IPS DF 4.7 (cell line): ENCODE results near the gene UNCX.

Source experiments
- DNase-seq: peaks from one replicate; pipeline ENCODE4 v3.0.0-alpha.2; 2013; ENCODE audit warnings: low spot score; ENCODE audit errors: extremely low read depth

Gene UNCX

DNA sequence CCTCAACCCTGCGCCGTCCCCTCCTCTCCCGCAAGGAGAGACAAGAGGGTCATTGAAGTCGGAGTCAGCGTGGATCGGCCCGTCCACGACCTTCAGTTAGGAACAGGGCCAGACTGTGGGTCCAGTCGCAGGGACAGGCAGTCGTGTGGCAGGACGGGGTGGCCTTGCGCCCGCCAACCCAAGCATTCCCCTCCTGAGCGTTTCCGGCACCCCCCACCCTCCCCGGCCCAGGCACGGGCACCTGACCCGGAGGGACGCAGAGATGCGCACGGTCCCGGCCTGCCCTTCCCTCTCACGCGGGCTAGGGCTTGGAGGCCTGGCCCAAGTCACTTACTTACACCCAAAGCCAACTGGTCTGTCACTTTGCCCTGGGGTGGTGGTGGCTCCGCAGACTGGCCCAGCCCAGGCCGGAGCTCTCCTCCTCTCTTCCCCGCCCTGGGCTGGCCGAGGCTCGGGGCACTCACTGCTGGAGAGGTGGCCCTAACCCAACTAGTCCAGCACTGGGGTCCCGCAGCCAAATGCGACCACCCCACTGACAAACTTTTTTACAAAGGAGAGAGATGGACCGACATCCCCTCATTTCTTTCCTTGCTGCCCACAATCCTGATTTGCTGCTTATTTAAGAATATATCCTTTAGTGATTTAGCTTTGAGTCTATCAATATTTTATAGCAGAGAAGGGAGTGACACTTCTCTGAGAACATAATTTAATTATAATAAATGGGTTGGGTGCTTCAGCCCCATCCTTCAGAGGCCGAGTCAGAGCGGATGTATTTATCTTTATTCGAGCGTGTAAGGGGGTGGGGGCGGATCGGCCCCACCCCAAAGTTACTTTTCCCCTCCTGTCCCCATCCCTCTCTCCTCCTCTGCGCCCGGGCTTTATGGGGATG, 1.2 kb upstream of the UNCX start:
- no peak for DNase-seq

DNA sequence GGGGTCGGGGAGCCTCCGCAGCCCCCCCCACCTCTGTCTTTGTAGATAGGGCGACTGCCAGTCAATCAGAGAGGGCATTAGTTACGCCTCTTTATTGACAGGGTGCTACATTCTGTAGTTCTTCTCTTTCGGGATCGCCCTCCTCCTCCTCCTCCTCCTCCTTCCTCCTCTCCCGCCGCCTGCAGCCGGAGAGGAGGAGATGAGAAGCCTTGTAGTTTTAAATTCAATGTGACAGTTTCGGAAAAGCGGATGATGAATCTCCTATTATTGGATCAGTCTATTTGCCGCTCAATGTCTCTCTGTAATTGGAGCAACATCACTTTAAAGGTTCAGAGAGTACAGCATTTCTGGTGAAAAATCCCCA, 587 bp upstream of the UNCX start:
- no peak for DNase-seq

DNA sequence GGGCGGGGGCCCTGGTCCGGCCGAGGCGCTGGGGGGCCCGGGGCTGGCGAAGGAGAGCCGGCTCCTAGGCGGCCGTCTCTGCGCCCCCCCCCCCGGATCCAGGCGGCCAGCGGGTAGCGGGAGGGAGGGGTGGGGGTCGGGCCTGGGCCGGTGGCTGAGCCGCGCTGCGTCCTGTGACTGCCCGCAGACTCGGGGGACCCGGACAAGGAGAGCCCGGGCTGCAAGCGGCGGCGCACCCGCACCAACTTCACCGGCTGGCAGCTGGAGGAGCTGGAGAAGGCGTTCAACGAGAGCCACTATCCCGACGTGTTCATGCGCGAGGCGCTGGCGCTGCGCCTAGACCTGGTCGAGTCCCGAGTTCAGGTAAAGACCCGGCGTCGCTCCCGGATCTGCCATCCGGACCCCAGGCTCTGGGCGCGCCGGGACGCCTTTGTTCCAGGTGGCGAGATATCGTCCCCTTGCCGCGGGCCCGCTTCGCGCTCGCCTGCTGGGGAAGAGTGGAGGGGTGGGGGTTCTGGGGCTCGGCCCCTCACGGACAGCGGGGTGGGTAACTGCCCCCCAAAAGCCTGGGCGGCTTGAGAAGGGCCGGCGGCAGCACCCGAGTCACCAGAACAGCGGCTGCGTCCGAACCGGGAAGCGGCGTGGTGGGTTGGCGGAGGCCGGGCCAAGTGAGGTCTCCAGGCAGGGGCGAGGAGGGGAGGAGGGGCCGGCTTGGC, 819 bp downstream of the UNCX start:
- DNase-seq, result no peak

DNA sequence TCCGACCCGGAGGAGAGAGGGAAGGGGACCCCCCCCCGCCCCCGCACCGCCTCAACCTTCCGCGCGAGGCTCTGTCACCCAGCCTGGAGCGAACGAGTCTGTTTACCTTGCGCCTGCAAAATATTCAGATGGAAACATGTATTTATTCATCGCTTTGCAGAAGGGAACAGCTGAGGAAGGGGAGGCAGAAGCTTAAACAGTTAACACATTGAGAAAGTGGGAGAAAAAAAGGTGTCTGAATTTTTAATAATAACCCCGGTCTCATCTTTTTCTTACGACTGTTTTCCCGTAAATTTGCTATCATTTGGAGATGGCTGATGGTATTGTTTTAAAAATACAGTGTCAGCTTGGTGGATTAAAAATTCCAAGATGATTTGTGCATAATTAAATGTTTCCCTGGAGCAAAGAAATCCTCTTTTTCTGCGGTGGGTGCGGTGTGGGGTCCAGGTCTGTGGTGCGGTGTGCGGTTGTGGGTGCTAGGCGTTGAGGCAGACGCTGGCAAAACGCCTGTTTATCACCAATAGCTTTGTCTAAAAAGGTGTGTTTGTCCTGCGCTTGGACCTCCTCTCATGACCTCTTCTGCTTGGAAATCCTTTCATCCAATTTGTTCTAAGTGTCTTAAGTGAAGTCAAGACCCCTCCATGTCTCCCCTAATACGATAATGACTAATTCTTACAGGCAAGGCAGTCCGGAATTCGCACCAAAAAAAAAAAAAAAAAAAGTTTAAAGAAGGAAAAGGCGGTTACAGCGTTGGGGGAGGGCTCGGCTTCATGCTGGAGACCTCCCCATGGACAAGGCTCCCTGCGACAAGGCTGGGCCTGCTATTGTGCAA, 1.6 kb downstream of the UNCX start:
- no peak for DNase-seq

DNA sequence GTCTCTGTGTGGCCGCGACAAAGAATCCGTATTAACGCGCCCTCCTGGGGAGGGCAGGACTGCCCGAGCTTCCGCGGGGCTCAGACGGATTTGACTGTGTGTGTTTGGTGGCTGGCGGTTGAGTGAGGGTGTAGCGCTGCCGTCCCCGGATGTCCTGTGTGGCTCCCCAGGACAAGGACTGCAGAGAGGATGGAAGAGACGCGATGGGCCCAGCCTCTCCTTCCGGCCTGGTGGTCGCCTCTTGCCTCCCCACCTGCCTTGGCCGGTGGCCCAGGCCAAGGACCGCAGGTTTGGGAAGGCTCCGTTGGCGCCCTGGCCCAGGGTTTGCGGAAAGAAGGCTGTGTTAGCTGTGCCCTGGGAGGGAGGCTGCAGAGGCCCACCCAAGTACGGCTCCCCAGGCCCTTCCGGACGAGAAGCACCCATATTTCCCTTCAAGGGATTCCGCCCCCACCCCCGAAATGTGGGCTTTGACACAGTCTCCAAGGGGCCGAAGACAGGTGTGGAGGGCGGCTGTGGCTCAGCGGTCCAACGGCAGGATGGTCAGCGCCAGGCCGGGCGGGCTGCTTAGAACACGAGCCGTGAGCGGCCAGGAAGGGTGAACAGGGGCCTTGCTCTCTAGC, 2.3 kb downstream of the UNCX start:
- DNase-seq, result no peak

DNA sequence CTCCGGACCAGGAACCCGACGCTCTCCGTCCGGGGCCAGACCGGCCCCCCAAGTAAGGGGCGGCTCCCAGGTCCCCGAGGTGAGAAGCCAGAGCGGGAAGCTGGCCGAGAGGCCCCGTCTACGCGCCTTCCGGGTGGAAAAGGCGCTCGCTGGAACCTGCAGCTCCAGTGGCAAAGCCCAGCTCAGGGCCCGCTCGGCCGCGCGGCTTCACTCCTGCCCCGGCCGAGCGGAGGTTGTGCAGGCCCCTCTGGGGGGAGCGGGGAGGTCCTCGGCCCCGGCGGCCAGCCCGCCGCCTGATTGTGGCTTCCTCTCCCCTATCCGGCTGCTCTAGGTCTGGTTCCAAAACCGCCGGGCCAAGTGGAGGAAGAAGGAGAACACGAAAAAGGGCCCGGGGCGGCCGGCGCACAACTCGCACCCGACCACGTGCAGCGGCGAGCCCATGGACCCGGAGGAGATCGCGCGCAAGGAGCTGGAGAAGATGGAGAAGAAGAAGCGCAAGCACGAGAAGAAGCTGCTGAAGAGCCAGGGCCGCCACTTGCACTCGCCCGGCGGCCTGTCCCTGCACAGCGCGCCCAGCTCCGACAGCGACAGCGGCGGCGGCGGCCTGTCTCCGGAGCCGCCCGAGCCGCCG, 2.9 kb downstream of the UNCX start:
- DNase-seq, result no peak

DNA sequence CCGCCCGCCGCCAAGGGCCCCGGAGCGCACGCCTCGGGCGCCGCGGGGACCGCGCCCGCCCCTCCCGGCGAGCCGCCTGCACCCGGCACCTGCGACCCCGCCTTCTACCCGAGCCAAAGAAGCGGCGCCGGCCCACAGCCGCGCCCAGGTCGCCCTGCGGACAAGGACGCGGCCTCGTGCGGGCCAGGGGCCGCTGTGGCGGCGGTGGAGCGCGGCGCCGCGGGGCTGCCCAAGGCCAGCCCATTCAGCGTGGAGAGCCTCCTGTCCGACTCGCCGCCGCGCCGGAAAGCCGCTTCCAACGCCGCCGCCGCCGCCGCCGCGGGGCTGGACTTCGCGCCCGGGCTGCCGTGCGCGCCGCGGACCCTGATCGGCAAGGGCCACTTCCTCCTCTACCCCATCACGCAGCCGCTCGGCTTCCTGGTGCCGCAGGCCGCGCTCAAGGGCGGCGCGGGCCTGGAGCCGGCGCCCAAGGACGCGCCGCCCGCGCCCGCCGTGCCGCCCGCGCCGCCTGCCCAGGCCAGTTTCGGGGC, 3.5 kb downstream of the UNCX start:
- DNase-seq, result no peak

DNA sequence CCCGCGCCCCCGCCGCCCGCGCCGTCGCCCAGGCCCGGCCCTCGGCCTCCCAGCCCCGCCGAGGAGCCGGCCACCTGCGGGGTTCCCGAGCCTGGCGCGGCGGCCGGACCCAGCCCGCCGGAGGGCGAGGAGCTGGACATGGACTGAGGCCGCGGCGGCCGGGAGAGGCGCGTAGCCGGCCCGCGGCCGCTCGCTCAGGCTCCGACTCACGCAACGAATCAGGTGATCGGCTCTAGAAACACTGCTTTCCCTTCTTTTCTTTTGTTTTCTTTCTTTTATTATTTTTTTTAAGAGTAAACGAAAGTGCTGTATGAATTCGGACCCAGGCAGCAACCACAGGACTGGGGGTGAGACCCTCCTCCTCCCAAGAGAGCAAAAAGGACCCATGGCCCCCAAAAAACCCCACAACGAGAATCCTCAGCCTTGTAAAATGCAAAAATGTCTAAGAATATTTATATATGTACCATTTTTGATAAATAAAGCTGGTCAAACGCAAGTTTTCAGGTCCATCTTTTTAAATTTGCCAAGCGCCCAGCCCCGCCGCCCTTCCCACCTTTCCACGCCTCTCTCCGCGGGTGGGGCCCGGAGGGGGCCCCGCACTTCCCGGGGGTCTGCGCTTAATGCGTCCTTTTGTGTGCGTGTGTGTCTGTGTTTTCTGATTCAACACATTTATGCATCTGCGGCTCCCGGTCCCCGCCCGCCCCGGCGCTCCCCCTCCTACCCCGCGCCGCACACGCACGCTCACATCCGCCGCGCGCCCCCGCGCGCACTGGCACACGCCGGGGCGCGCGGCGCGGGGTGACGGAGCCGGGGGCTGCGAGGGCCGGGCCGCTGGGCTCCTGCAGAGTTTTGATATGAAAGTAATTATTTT, 4.4 kb downstream of the UNCX start:
- no peak for DNase-seq

DNA sequence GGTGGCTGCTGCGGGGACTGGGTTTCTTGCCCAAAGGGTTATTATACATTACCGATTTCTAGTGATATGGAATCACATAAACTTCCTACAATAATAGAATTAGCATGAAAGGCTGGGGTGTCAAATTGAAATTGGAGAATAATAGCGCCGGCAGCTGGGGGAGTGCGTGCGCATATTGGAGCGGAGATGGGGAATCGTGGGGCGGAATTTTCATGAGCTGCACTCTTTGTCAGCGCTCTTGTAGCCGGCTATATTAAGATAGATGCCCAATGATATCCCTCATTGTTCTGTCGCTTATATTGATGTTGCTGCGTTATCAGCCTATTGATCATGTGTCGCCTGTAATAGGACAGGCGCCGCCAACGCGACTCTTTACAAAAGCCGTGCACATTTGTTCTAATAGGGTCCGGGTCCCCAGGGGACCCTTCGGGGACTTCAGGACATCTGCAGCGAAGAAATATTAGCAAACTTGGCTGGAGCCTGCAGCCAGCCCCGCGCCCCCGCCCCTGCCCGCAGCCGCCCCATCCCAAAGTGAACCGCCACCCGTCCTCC, 5.1 kb downstream of the UNCX start:
- DNase-seq, result no peak

DNA sequence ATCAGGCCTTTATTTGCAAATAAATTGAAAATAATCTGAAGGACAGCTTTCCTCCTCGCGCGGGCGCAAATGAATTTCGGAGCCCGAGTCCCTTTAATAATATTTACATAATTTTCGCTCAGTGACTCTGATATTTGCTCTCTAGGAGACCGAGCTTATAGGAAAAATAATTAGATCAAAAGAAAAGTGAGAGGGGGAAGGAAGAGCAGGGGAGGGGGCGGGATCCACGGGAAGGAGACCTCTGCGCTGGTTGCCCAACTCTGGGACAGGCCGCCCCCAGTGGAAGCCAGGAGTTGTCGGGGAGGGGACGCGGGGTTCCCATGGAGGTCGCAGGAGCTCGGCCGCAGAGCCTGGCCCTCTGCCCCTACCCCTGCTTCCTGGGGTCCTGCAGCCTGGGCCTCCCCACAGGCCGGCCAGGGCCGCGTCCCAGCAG, 5.8 kb downstream of the UNCX start:
- DNase-seq, result no peak

DNA sequence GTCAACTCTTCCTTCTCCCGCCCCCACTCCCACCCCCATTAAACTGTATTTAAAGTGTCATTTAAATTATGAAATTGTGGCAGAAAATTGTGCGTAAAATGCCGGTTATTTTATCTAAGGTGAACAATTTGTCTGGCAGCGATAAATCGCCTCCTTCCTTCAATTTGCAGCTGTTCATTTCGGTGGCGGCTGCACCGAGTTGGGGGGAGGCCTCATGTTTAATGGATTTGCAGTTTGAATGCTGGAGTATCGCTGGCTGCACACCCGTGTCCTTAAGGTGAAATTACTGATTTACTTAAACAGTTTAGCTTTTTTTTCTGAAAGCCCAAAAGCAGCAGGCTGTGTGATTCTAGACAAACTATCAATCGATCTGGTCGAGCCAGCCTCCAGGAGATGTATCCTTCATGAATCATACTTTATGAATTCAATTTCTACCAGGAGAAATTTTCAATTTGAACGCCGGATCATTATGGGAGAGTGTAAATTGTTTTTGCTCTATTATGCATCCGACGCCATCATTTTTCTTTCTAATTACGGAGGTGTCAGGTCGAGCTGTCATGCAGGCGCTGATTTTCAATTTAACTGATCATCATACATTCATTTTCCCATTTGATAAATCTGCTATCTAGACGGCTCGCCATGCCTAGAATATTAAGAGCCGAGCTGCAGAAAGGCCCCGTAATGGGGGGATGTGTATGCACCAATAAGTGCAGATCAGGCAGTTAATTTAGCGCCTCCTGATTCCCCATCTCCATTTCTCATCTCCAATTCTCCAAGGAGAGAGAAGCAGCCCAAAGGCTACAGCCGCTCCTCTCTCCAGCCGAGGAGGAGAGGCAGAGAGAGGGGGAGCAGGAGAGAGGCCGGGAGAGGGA, 6.5 kb downstream of the UNCX start:
- no peak for DNase-seq

DNA sequence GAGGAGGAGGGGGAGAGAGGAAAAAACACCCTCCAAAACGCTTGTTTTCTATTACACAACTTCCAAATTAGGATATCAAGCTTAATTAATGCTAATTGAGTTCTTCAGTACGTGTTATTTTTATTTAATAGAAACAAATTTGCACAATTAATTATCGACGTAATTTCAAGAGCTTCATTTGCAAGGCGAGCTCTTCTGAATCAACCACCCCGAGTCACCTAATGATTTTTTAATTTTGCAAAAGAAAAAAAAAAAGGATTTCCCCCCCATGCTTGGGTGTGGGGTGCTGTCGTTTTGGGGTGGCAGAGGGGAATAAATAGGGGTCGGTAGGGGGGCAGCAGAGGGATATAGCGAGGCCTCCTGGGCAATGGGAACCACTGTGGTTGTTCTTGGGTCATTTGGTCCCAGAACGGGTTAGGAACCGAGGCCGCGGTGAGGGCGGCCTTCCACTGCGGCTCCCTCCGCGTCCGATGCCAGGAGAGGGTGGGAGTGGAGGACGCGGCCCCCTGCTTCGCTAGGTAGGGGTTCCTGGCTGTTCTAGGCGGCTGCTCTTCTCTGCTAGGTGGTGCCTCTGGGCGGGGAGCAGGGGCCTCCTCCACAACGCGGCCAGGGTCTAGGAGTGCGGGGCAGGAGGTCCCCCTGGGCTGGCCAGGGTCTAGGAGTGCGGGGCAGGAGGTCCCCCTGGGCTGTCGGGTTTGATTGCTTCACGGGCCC, 7.3 kb downstream of the UNCX start:
- no peak for DNase-seq

DNA sequence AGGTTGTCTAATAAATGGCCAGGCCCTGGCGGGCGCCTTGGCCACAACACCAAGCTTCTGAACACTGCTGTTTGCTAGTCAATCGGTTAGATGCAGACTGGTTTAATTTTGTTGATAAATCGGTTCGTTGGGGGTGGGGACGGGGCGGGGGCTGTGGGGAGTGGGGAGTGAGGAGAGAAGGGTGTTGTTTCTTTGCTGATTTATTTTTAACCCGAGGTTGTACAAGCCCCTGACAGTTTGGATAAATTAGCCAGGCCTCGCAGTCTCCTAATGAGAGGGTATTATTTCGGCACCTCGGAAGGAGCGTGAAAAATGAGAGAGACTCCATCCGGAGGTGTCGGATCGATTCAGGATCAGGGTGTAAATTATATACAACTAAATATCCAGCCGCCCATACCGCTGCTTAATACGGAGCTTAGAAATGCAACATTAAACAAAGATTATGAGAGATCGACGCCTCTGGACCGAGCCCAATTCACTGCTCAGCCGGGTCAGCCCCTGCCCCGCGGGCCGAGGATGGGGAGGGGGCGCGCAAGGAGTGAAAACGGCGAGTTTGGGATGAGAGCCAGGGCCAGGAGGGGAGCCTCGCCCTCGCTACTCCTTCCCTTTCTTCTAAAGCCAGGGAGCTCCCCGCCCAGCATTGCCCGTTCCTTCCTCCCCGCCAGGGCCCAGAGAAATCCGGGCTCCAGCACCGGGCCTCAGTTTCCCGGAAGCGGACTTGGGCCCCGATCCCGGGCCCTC, 8.0 kb downstream of the UNCX start:
- no peak for DNase-seq

DNA sequence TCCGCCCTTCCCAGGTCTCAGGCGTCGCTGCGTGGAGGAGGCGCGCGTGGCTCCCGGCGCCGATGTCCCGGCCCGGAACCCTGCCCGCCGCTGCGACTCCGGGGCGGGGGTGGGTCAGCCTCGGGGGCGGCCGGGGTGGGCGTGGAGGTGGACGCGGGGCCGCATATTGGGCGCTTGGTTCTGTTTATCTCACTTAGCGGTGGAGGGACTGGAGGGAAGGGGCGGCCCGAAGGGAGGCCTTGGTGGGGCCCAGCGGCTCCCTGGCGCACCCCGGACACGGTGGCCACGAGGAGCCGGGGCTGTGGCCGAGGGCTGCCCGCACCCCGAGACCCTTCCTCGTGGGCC, 8.6 kb downstream of the UNCX start:
- no peak for DNase-seq

DNA sequence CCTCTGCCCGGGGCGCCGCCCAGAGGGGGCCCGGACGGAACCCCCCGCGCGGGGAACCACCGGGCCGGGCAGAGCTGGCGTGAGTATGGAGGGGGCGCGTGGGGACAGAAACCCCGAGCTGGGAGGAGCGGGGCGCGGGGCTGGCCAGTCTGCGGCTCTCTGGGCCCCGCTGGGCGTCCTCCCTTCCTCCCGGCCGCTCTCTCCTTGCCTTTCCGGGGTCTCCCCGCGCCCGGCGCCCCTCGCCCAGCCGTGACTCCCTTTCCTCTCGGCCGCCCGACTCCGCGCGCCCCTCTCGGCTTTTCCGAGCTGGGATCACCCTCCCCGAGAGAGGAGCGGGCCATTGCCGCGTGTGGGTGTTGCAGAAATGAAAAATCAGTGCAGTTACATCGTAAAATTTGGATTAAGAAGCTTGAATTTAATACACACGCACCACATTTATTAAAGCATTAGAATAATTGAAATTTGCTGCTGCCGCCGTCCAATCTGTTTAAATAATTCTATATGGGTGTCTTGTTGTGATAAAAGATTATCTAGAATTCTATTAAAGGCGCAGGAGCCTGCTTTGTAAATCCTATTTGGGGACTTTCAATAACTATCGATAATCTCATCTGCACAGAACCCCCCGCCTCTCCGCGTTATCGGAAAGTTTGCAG, 9.1 kb downstream of the UNCX start:
- DNase-seq, result no peak

DNA sequence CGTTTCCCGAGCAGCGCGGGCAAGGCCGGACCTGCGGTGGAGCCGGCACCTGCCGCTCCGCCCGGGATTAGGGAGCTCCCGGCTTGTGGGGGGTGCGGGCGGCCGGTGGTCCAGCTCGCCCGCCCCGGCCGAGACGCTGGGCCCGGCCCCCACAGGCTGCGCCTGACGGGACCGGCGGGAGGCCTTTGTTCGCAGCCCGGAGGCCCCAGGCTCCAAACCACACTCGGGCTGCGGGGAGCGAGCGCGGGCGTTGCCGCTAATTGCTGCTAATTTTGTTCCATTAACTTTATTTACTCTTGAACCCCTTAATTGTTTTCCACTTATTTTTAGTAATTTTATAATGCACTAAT, 9.6 kb downstream of the UNCX start:
- DNase-seq, result no peak
